AG20443 (cell line): ENCODE data around the gene CHCHD1.
"Not testable (repeated sequence)": the region's sequence is repeated elsewhere in the genome, so short reads cannot be mapped to it uniquely, and the experiment has no call there.

Experiments
- DNase-seq: peaks from one replicate; pipeline ENCODE4 v3.0.0; 2012; ENCODE audit warnings: low spot score, mixed read lengths

Gene CHCHD1

GRCh38 chr10:73769396-73769795 is 12.5 kb upstream of the CHCHD1 start:
- no peak for DNase-seq

GRCh38 chr10:73771722-73772280 is 10.0 kb upstream of the CHCHD1 start:
- peak; percentile 96 for DNase-seq

GRCh38 chr10:73772281-73773151 is 9.3 kb upstream of the CHCHD1 start:
- peak; percentile 88 for DNase-seq

GRCh38 chr10:73773152-73773879 is 8.5 kb upstream of the CHCHD1 start:
- no peak for DNase-seq

DNA sequence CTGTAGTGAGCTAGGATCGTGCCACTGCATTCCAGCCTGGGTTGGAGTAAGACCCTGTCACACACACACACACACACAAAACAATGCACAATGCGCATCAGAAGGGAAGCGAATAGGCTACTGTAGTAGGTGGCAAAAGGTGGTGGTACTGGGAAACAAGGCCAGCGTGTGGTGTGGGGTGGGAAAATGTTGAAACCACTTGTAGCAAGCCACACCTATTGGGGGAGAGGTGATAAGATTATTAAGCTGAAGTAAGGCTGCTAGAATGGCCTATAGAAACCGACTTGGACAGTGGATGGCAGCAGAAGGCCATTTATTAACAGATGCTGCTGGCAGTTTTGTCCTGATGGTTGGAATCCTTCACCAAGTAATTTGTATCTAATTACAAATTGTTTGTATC is 7.2 kb upstream of the CHCHD1 start:
- DNase-seq = no peak

GRCh38 chr10:73779018-73779417 is 2.8 kb upstream of the CHCHD1 start:
- no peak for DNase-seq

- no peak for DNase-seq
These were observed 2.2 kb upstream of the CHCHD1 start for GRCh38 chr10:73779539-73780197.

- DNase-seq = no peak
These were observed 1.5 kb upstream of the CHCHD1 start for GRCh38 chr10:73780301-73780700.

DNA sequence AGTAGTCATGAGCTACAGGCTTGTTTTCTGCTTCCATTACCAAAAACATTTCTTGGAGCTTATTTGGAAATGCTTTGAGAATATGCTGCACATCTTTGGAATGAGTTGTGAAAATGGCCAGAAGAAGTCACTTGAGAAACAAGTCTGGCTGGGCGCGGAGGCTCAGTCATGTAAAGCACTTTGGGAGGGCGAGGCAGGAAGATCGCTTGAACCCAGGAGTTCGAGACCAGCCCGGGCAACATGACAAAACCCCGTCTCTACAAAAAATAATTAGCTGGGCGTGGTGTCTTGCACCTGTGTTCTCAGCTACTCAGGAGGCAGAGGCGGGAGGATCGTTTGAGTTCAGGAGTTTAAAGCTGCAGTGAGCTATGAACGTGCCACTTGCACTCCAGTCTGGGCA is 882 bp upstream of the CHCHD1 start:
- DNase-seq = no peak

- DNase-seq = no peak
These were observed 335 bp upstream of the CHCHD1 start for GRCh38 chr10:73781548-73781878.

- no peak for DNase-seq
These were observed 869 bp downstream of the CHCHD1 start for GRCh38 chr10:73782749-73783085.

- peak; percentile 95 for DNase-seq
These were observed 3.4 kb downstream of the CHCHD1 start, which contains the start of gene ZSWIM8 for GRCh38 chr10:73785211-73785720. TSS of gene ZSWIM8 (plus strand) at chr10:73785606. CDS start at chr10:73785879, 273 bp downstream.

DNA sequence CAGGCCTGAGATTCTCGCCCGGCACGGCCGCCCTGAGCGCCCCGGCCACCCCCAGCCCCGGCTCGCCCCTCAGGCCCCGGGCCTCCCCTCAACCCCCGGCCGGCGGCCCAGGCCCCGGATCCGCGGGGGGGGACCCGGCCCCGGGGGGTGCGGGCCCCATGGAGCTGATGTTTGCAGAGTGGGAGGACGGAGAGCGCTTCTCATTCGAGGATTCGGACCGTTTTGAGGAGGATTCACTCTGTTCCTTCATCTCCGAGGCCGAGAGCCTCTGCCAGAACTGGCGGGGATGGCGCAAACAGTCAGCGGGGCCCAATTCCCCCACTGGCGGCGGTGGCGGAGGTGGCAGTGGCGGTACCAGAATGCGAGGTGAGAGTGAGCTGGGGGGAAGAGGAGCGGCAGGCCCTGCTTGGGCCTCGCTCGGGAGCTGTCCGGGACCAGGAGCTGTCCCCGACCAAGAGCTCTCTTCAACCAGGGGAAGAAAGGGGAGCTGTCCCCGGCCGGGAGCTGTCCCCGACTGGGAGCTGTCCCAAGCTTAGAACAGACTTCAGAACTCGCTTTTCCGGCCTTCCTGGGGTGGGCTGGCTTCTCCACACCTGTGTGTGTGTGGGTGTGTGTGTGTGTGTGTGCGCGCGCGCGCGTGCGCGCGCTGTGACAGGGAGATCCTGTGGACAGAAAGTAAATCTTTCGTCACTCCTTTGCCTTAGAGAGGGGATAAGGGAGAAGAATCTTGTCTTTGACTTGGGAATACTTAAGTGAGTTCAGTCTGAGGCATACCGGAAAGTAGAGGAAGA is 4.1 kb downstream of the CHCHD1 start:
- peak; percentile 64 for DNase-seq

GRCh38 chr10:73786512-73786885 is 4.7 kb downstream of the CHCHD1 start:
- DNase-seq = no peak

- not testable (repeated sequence) for DNase-seq
These were observed 5.4 kb downstream of the CHCHD1 start for GRCh38 chr10:73787031-73787800.

GRCh38 chr10:73788864-73789658 is 7.2 kb downstream of the CHCHD1 start:
- no peak for DNase-seq

DNA sequence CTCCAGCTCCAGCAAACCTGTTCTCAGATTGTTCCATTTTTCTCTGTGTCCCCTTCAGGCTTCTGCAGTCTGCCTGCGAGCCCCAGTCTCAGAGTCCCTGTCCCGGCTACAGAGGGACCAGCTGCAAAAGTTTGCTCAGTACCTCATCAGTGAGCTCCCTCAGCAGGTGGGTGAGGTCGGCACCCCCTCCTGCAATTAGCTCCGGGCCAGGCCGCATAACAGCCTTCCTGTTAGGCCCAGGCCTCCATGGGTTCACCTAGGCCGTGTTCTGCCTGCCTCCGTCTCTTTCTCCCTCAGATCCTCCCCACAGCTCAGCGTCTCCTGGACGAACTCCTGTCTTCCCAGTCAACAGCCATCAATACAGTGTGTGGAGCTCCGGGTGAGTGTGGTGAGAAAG is 7.8 kb downstream of the CHCHD1 start:
- DNase-seq = no peak

DNA sequence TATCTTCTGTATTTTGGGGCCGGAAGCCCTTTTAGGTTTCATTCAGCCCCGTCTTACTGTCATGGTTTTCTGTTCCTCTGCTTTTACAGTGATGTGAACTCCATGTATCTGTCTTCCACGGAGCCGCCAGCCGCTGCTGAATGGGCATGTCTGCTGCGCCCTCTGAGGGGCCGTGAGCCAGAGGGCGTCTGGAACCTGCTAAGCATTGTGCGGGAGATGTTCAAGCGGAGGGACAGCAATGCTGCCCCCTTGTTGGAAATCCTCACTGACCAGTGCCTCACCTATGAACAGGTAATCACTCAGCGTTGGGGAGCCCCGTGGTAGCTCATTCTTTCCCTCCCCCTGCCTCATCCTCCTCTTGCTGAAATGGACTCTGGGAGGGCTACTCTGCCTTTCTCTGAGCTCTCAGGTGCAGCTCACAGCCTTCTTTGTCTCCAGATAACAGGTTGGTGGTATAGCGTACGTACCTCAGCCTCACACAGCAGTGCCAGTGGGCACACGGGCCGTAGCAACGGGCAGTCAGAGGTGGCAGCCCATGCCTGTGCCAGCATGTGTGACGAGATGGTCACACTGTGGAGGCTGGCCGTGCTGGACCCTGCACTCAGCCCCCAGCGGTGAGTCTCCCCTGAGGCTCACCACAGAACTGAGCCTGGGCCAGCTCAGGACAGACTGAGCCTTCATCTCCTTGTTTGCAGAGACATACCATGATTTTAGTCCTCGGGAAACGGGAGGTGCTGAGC is 9.2 kb downstream of the CHCHD1 start:
- no peak for DNase-seq

DNA sequence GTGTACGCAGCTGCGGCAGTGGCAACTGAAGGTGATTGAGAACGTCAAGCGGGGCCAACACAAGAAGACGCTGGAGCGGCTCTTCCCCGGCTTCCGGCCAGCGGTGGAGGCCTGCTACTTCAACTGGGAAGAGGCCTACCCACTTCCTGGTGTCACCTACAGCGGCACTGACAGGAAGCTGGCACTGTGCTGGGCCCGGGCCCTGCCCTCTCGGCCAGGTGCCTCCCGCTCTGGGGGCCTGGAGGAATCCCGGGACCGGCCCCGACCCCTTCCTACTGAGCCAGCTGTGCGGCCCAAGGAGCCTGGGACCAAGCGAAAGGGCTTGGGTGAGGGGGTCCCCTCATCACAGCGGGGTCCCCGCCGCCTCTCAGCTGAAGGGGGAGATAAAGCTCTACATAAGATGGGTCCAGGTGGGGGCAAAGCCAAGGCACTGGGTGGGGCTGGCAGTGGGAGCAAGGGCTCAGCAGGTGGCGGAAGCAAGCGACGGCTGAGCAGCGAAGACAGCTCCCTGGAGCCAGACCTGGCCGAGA is 10.1 kb downstream of the CHCHD1 start:
- no peak for DNase-seq
